Skin epidermis (tissue), 12 donors: ENCODE measurements around the gene TTYH1.

Experiments
- H3K27ac ChIP-seq, 21 experiments: fragments of 200-600 bp; sonication (generic) in 11 of 21; one replicate each; pipeline ENCODE4 v1.5.0; 2020; ENCODE audit warnings: mild to moderate bottlenecking in 3 of 21, inconsistent platforms in 2 of 21, moderate library complexity in 2 of 21
- H3K4me3 ChIP-seq, 7 experiments: fragments of 200-600 bp; sonication (generic) in 2 of 7; one replicate each; pipeline ENCODE4 v1.5.0; 2020; ENCODE audit warnings: inconsistent platforms in 2 of 7, mild to moderate bottlenecking in 2 of 7, moderate library complexity in 1 of 7

The TTYH1 gene

DNA sequence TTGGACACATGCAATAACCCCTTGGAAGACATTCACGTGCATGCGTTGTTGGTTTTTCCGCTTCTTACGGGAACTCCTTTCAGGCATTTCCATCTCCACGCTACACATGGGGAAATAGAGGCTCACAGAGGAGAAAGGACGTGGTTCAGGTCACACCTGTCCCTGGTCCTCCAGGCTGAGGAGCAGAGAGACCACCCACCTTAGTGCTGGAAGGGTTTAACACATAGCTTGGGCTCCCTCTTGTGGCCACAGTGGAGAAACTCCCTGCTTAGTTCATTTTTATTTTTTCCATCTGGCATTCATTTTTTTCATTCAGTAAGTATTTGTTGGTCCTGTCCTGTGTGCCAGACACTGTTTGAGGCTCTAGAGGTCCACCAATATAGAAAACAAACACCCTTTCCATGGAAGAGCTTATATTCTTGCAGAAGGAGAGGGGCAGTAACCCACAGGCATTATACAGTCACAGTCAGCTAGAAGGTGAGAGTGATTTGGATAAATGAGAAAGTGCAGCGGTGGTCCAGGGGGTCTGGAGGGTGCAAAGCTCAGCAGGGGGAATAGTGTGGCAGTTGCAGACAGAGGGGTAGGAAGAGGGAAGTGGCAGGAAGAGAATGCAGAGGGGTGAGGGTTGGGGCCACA lies 24.2 kb upstream of the TTYH1 start:
- Histone ChIP-seq H3K4me3 (no peak overlapping the region), H3K27ac (no peak overlapping the region)

- Histone ChIP-seq H3K27ac (no peak overlapping the region), H3K4me3 (no peak overlapping the region)
Observed at GRCh38 chr19:54391589-54392061, 23.6 kb upstream of the TTYH1 start.

- H3K27ac ChIP-seq, result no peak overlapping the region
- H3K4me3 ChIP-seq, result no peak overlapping the region
Observed at GRCh38 chr19:54392105-54392504, 23.2 kb upstream of the TTYH1 start.

DNA sequence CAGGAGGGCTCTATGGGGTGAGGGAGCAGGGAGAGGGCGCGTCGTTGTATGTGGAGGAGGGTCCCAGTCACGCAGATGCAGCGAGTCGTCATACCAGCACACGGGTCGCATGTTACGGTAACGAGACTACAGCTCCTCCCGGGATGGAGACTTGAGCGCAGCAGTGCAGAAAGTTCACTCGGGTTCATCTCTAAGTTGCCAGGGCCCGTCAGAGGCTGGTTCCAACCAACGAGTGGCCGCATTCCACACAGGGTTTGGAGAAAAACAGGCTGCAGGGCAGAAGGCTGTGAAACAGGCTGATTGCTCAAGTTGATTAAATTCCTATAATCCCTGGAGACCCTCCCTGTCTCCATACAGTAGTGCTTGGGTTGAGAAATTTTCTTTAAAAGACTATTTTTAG lies 21.9 kb upstream of the TTYH1 start:
- Histone ChIP-seq H3K27ac (no peak overlapping the region), H3K4me3 (no peak overlapping the region)

DNA sequence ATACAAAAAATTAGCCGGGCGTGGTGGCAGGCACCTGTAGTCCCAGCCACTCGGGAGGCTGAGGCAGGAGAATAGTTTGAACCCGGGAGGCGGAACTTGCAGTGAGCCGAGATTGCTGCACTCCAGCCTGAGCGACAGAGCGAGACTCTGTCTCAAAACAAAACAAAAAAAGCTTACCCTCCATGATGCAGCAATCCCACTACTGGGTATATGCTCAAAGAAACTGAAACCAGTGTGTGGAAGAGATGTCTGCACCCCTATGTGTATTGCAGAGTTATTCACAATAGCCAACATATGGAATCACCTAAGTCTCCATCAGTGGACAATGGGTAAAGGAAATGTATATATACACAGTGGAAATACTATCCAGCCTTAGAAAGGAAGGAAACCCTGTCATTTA lies 19.6 kb upstream of the TTYH1 start:
- no peak overlapping the region for H3K4me3 ChIP-seq
- H3K27ac ChIP-seq, result no peak overlapping the region

DNA sequence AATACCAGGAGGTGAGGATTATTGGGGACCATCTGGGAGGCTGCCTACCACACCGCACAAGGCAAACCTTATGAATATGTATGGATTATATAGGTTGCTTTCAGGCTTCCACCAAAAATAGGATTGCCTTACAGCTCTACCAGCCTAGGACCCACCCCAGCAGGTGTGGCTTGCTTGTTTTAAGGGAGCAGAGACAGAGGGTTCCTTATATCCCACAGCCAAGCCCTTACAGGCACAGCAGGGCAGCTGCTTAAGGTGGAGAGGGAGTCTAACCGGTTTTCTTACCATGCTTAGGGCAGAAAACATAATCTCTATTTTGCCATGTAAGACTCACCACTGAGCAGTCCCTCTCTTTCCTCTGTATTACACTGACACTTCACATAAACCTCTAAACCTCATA lies 16.1 kb upstream of the TTYH1 start:
- H3K4me3 ChIP-seq, result no peak overlapping the region
- H3K27ac ChIP-seq, result no peak overlapping the region

- Histone ChIP-seq H3K27ac (no peak overlapping the region), H3K4me3 (no peak overlapping the region)
Observed at GRCh38 chr19:54400913-54401312, 14.4 kb upstream of the TTYH1 start.

- Histone ChIP-seq H3K4me3 (no peak overlapping the region), H3K27ac (no peak overlapping the region)
Observed at GRCh38 chr19:54403054-54403453, 12.2 kb upstream of the TTYH1 start.

GRCh38 chr19:54405628-54406027 lies 9.6 kb upstream of the TTYH1 start:
- no peak overlapping the region for H3K27ac ChIP-seq
- H3K4me3 ChIP-seq, result no peak overlapping the region

DNA sequence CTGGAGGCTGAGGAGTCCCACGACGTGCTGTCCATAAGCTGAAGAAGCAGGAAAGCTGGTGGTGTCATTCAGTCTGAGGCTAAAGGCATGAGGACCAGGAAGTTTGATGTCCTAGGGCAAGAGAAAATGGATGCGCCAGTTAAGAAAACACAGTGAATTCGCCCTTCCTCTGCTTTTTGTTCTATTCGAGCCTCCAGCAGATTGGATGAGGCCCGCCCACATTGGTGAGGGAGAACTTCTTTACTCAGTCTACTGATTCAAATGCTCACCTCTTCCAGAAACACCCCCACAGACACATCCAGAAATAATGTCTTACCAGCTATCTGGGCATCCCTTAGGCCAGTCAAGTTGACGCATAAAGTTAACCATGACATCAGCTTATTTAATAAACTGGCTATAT lies 7.5 kb upstream of the TTYH1 start:
- H3K27ac ChIP-seq, result no peak overlapping the region
- H3K4me3 ChIP-seq, result no peak overlapping the region

DNA sequence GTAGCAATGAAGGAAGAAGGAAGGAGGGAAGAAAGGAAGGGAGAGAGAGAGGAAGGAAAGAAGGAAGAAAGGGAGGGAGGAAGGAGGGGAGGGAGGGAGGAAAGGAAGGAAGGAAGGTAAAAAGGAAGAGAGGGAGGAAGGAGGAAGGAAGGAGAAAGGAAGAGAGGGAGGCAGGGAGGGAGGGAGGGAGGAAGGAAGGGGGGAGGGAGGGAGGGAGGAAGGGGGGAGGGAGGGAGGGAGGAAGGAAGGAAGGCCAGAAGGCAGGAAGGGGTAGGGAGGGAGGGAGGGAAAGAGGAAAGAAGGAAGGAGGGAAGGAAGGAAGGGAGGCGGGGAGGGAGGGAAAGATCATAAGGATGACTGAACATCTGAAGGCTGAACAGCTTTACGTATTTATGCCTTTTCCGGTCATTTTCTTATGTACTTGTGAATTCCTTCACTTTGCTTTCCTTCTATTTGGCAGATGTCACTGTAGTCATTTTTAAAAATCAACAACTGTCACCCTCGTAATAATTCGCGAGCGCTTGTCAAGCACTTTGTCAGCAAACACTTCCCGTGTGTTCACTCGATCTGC lies 6.7 kb upstream of the TTYH1 start:
- H3K4me3 ChIP-seq, result no peak overlapping the region
- no peak overlapping the region for H3K27ac ChIP-seq

DNA sequence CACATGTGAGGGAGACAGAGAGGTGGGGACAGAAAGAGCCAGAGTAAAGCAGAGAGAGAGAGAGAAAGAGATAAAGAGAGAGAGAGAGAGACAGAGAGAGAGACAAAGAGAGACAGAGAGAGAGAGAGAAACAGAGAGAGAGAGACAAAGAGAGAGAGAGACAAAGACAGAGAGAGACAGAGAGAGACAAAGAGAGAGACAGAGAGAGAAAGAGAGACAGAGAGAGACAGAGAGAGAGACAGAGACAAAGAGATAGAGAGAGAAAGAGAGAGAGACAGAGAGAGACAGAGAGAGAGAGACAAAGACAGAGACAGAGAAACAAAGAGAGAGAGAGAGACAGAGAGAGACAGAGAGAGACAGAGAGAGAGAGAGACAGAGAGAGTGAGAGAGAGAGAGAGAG lies 4.2 kb upstream of the TTYH1 start:
- H3K27ac ChIP-seq, result no peak overlapping the region
- no peak overlapping the region for H3K4me3 ChIP-seq

- no peak overlapping the region for H3K27ac ChIP-seq
- H3K4me3 ChIP-seq, result no peak overlapping the region
Observed at GRCh38 chr19:54412877-54413276, 2.4 kb upstream of the TTYH1 start.

GRCh38 chr19:54414156-54414555 lies 1.1 kb upstream of the TTYH1 start:
- H3K27ac ChIP-seq, result no peak overlapping the region
- H3K4me3 ChIP-seq, result no peak overlapping the region

DNA sequence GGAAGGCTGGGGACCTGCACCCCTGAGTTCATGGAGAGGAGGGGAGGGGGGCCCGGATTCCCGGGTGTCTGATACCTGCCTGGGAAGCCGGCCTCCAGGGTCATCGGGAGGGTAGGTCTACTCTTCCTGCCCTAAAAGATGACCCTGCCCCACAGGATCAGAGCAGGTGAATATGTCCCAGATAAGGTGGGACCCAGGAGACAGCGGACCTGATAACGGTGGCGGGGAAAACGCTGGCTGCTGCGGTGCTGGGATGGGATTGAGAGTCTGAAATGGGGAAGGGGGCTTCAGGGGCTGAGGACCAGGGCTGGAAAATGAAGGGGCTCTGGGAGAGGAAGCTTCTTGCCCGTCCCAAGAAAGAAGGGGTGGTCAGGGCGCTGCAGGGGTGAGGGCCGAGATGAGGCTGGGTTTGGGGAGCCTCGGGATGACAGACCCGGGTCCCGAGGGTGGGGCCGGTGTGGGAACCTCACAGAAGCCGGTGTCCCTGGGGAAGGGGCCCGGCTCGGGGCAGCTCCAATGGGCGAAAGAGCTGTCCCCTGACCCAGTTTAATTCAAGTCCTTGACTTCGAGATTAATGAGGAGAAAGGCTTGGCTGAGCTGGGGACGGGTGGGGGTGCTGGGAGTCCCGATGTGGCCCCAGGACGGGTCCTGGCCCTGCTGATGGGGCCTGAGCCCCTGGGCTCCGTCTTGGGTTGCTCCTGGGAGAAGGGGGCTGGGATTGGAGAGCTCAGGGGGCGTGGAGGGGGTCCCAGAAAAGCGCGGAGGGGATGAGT lies 823 bp downstream of the TTYH1 start:
- Histone ChIP-seq H3K4me3 (peak overlapping the region in 1 of 7 experiments; percentile 8), H3K27ac (peak overlapping the region in 1 of 21 experiments; percentile 18)

DNA sequence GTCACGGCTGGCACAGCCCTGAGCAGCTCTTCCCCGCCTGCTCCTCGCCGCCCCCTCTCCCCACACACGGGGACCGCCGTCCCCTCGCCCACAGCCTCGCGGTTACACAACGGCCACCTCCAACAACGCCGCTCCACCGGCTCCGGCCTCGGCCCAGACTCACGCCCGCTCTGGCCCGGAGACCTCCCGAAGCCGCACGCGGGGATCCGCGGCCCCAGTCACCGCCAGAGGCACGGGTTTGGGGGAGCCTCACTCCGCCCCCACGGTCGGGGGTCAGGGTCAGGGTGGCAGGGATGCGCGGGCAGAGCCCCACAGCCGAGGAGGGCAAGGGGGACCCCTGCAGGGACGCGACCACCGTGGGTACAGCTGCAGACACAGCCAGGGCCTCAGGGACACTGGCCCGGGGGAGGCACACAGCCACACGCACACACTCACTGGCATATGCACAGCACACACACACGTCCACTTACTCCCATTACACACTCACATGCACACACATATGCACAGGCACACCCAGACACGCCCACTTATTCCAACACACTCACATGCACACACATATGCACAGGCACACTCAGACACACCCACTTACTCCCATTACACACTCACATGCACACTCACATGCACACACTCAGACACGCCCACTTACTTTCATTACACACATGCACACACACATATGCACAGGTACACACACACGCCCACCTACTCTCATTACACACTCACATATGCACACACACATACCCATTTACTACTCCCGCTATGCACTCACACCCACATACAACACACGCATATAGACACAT lies 1.6 kb downstream of the TTYH1 start:
- Histone ChIP-seq H3K27ac (no peak overlapping the region), H3K4me3 (no peak overlapping the region)

DNA sequence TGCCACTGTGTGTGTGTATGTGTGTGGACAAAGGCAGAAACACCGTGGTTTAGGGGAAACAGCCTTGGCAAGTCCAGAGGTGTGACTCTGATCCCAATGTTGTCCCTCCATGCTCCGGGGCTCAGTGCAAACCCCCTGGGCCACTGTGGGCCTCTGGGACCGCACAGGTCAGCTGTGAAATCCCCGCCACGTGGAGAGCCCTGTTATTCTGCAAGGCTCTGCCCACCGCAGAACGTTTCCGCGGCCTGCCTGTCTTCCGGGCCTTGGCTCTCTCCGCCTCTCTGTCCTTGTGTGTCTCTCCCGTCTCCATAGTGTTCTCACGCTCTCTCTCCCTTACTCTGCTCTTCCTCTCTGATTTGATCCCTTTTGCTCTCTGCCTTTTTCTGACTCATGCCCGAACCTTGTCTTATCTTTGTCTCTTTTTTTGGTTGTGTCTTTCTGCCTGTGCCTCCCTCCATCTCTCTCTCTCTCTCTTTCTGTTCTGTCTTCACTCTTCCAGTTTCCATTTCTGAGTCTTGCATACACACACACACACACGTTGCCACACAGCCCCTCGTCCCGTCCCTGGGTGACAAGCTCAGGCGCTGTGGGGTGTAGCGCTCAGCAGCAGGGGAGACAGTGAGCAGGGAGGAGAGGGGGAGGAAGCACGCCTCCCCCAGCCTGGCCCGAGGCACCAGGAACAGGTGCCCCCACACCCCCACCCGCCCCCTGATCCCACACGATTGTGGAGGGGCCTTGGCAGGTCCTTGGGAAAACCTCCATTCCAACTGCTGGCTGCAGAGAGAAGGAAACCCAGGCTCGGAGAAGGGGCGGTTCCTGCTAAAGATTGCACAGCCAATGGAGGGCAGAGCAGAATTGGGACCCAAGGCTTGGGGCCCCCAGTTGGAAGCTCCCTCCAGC lies 3.0 kb downstream of the TTYH1 start:
- no peak overlapping the region for H3K4me3 ChIP-seq
- no peak overlapping the region for H3K27ac ChIP-seq

GRCh38 chr19:54418930-54419800 lies 3.9 kb downstream of the TTYH1 start:
- Histone ChIP-seq H3K4me3 (no peak overlapping the region), H3K27ac (peak overlapping the region in 1 of 21 experiments; percentile 63)

- no peak overlapping the region for H3K4me3 ChIP-seq
- H3K27ac ChIP-seq, result peak overlapping the region in 1 of 21 experiments; percentile 18
Observed at GRCh38 chr19:54420068-54420382, 4.8 kb downstream of the TTYH1 start.
